C4-2B (cell line): Measurements from ENCODE around the gene CEP170.

Source experiments
- CTCF ChIP-seq: fragments of 450-650 bp; conservative IDR thresholded peaks from 2 replicates; pipeline ENCODE4 v1.5.1; 2017; ENCODE audit warnings: mild to moderate bottlenecking
- ZFX ChIP-seq: fragments of 450-650 bp; IDR thresholded peaks from 2 replicates; pipeline ENCODE4 v1.6.1; 2017

DNA sequence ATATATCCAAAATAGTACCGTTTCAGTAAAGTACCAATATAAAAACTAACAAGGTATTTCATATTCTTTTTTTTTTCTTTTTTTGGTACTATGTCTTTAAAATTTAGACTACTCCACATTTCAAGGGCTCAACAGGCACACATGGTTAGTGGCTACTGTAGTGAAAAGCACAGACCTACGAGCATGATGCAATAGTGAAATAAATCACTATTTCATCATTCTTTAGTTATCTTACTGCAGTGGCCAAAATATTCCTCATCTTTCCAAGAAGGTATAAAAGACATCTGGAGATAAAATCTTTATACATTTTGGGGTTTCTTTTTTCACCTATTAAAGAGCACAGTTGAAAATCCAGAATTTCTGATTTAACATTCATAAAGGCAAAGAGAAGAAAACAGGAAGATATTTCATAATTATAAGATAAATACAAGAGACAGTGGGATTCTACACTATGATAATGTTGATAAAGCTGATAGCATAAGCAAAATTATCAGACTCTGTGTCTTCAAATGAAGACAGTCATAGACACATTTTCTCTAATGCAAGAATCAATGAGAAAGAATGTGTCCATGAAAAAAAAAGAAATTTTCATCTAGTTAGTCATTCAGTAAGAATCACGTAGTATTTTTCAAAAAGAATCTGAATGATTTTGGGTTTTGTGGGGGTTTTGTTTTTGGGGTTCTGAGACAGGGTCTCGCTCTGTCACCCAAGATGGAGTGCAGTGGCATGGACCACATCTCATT lies 41.9 kb downstream of the CEP170 start:
- TF ChIP-seq CTCF, result no peak
- TF ChIP-seq ZFX, result no peak
